Measurements from ENCODE around the gene TTLL4.

GRCh38 chr2:218722876-218723785, 12.5 kb downstream of the TTLL4 start:
- TF ChIP-seq CTCF (IDR thresholded peaks at IDR 0.05) (no peak), POLR2A (IDR thresholded peaks at IDR 0.05) (no peak)
